Measurements from ENCODE around the gene CCT2. TPM values are rescaled to one million over a fixed set of nuclear protein-coding genes. Genes with fewer than 3 reads are reported as not detected.
"Not testable (repeated sequence)": the region's sequence is repeated elsewhere in the genome, so short reads cannot be mapped to it uniquely, and the experiment has no call there.

The CCT2 gene
- polyA plus RNA-seq, 10 donors = 168 to 209 (median 192) TPM

- no peak for DNase-seq
These were observed 6.2 kb upstream of the CCT2 start for GRCh38 chr12:69579029-69579428.

GRCh38 chr12:69580074-69580473, 5.2 kb upstream of the CCT2 start:
- DNase-seq = no peak

GRCh38 chr12:69583203-69583602, 2.1 kb upstream of the CCT2 start:
- DNase-seq = no peak

- DNase-seq = no peak
These were observed 3.3 kb downstream of the CCT2 start for GRCh38 chr12:69588527-69588926.

GRCh38 chr12:69589082-69589481, 3.8 kb downstream of the CCT2 start:
- DNase-seq = no peak

- no peak for DNase-seq
These were observed 10.4 kb downstream of the CCT2 start for GRCh38 chr12:69595689-69596088.

- no peak for DNase-seq
These were observed 13.0 kb downstream of the CCT2 start for GRCh38 chr12:69598174-69598753.

GRCh38 chr12:69600804-69601203, 15.5 kb downstream of the CCT2 start:
- DNase-seq = no peak

- no peak for DNase-seq
These were observed 16.9 kb downstream of the CCT2 start for GRCh38 chr12:69601962-69602685.

GRCh38 chr12:69602954-69603353, 17.7 kb downstream of the CCT2 start:
- DNase-seq = no peak

GRCh38 chr12:69603556-69603955, 18.3 kb downstream of the CCT2 start:
- DNase-seq = not testable (repeated sequence)

- not testable (repeated sequence) for DNase-seq
These were observed 19.0 kb downstream of the CCT2 start for GRCh38 chr12:69604275-69604674.

GRCh38 chr12:69608114-69608513, 22.9 kb downstream of the CCT2 start:
- DNase-seq = no peak

- DNase-seq = no peak
These were observed 24.9 kb downstream of the CCT2 start for GRCh38 chr12:69610126-69610525.

- no peak for DNase-seq
These were observed 25.5 kb downstream of the CCT2 start, which contains the start of gene LRRC10 for GRCh38 chr12:69610729-69611128. TSS of gene LRRC10 (minus strand) at chr12:69610907. CDS start at chr12:69610838, 69 bp downstream.

- no peak for DNase-seq
These were observed 28.1 kb downstream of the CCT2 start for GRCh38 chr12:69613351-69613750.

GRCh38 chr12:69616025-69616424, 30.8 kb downstream of the CCT2 start:
- peak in 1 of 3 donors; percentile 6 for DNase-seq

GRCh38 chr12:69619050-69619449, 33.8 kb downstream of the CCT2 start:
- no peak for DNase-seq

- DNase-seq = no peak
These were observed 34.8 kb downstream of the CCT2 start for GRCh38 chr12:69620077-69620476.

GRCh38 chr12:69620921-69621320, 35.7 kb downstream of the CCT2 start:
- DNase-seq = no peak

- DNase-seq = no peak
These were observed 36.3 kb downstream of the CCT2 start for GRCh38 chr12:69621551-69621950.

GRCh38 chr12:69623970-69624369, 38.7 kb downstream of the CCT2 start:
- no peak for DNase-seq

- no peak for DNase-seq
These were observed 42.2 kb downstream of the CCT2 start for GRCh38 chr12:69627501-69627900.

GRCh38 chr12:69630191-69630590, 44.9 kb downstream of the CCT2 start:
- no peak for DNase-seq

Measured in muscle of back (tissue), 11 donors.